NCI-H2196 (cell line): ENCODE data around the gene MEGF6.

Experiments
- DNase-seq: peaks from one replicate; lab custom pipeline; 2025; ENCODE audit not compliant: unreplicated experiment; lab: John Stamatoyannopoulos, UW

The MEGF6 gene

GRCh38 chr1:3610527-3611169 lies 660 bp downstream of the MEGF6 start:
- peak; percentile 14 for DNase-seq

DNA sequence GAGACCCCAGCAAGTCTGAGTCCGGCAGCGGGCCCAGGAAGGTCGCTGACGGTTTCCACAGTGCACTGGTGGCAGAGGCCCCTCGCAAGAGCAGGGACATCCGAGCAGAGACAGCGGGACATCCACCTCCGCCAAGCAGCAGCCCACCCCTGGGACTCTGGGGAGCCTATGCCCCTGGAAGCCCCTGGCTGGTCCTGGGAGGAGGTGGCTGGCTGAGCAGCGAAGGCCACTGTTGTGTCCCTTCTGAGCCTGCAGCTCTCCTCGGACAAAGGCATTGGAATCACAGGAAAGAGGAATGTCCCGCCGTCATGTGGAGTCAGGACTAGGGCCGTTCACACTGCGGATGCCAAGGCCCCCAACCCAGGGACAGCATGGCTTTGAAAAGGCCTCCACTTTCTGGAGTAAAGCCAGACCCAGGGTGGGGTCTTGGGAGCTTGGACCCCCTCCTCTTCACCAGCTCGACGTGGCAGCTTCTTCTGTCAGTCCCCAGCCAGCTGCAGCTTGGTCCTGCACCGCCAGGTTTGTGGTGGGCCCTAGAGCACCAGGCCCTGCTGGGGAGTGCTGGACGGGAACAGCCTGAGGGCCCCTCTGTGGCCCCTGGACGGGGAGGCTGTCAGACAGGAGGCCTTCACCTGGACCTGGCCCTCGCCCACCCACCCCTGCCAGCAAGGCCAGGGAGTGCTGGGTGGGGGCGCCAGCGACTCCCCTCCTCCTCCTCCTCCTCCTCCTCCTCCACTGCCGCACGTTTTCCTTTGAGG lies 1.4 kb downstream of the MEGF6 start:
- no peak for DNase-seq

DNA sequence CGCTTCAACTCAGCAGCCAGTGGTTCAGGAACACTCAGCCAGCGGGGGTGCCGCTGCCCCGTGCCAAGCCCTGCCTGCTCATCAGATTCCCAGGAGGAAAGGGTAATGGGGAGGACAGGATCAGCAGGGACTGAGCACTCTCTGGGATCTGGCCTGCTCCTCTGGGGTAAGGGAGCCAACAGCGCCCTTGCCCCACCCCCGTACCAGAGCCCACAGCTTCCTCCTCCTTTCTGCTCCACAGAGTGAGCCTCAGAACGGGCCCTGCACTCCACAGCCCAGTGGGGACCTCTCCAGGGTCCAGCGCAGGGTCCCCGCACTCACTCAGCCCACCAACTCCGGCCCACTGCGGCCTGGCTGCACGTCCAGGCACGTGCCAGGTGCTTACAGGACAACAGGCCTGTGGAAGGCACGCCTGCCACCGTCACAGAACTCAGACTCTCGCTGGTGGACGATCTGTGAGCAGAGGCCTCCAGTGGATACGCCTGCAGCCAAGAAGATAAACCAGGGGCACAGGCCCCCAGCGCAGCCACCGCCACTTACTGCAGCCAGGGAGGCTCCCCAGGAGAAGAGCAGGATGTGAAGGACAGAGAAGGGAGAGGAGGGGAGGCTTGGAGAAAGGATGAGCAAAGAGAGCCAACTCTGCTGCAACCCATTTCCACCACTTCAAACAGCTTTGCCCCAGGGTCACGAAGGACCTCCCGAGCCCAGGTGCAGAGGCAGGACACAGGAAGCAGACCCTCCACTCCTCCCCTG lies 2.1 kb downstream of the MEGF6 start:
- DNase-seq = no peak

DNA sequence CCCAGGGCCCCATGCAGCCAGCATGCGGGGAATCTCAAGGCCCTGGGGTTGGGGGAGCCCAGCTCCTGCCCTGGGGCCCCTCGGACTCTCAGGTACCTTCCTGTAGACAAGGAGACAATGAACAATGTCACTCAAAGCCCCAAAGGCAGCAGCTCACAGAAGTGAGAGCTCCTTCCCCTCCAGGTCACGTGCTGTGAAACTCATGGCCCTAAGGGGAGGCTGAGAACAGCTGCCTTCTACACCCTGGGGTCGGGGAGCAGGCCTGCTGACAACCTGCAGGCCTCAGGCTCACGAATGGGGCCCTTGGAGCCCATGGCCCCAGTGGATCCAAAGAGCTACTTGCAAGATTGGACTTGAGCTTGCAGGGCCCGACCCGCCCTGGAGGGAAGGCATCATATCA lies 3.2 kb downstream of the MEGF6 start:
- DNase-seq = no peak

GRCh38 chr1:3607703-3608065 lies 3.6 kb downstream of the MEGF6 start:
- DNase-seq = no peak

GRCh38 chr1:3606779-3607702 lies 4.3 kb downstream of the MEGF6 start:
- DNase-seq = no peak

GRCh38 chr1:3604997-3605823 lies 6.1 kb downstream of the MEGF6 start:
- DNase-seq = no peak

DNA sequence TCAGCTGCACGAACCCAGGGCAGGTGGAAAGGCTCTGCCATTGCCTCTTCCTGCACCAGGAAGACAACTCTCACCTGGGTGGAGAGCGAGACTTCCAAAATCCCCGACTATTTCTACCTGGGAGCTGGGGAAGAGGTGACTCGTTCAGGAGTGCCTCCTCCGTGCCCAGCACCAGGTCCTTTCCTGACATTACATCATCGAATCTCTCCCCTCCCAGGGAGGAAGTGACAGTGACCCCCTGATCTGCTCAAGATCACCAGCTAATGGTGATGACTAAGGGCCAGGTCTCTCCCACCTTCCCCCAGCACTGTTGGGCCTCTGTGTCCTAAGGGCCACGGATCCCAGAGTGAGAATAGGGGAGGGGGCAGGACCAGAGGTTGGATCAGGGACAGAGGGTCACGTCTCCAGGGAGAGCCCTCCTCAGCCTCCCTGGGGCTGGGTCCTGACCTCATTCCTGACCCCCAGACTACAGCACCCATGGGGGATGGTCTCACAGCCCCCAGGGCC lies 6.8 kb downstream of the MEGF6 start:
- DNase-seq = no peak

GRCh38 chr1:3603571-3604467 lies 7.5 kb downstream of the MEGF6 start:
- DNase-seq = no peak

DNA sequence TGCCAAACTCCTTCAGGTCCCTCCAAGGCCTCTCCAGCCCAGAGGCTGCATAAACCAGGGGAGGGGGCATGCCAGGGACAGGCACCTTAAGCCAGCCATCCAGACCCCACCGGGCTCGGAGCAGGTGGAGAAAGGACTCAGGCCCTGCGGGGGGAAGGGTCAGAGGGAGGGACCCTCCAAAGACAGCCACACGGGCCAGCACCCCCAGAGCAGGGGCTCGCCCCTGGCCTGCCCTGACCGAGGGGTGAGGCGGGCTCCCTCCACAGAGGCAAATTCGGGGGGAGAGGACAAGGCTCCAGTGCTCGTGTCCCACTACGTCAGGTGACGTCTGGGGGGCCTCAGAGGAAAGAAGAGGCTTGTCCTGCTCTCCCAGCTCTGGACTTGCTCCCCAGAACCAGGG lies 8.2 kb downstream of the MEGF6 start:
- DNase-seq = no peak

- DNase-seq = no peak
Measured at GRCh38 chr1:3602375-3602774, 8.9 kb downstream of the MEGF6 start.

GRCh38 chr1:3601743-3602142 lies 9.6 kb downstream of the MEGF6 start:
- no peak for DNase-seq

DNA sequence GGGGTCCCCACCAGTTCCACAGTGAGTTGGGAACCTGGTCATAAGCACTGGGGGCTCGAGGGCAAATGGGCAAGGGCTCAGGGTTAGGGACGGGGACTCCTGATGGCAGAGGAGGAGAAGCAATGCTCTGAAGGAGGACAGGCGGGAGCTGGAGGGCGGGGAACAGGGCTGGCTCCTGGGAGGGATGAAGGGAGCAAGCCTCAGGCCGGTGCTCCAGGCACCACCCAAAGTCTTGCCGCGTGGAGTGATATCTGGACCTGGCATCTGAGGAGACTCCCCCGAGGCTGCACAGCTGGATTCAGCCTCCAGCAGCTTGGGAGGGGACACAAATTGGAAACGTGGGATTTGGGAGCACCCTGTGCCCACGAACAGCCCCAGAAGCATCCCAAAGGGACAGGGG lies 11.0 kb downstream of the MEGF6 start:
- no peak for DNase-seq

DNA sequence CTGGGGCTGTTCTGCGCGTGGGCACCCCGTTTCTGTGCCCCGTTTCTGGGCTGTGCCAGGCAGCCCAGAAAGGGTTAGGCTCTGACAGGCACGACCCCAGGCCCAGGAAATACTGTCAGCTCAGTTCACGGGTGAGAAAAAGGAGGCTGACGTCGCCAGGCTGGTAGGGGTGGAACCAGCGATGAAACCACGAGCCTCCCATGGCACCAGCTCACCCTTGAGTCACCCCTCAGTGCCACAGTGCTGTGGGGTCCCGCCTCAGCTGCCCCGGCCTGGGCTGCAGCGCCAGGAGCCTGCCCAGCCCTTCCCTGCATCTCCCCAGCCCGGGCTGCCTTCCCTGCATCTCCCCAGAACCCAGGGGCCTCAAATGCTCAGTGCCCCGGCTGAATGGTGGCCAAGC lies 11.5 kb downstream of the MEGF6 start:
- no peak for DNase-seq

DNA sequence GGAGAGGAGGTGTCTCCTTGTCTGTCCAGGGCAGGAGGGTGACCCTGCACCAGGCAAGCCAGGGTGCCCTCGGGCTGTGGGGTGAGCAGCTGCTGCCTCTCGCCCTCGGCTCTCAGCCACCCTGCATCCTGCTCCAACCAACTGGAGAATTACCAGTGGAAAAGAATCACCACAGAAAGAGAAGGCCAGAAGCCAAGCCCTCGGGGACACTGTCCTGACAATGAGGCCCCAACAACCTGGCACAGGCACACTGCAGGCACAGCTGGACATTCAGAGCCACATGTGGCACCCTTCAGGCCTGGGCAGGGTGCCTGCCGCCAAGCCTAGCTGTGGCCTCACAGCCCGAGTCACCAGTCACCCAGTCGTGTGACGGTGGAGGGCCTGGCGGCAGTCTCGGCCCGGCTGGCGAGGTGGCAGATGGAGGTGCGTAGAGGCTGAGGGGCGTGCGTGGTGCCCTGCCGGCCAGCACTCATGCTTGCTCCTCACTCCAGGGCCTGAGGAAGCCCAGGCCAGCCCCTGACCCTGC lies 12.0 kb downstream of the MEGF6 start:
- DNase-seq = no peak

DNA sequence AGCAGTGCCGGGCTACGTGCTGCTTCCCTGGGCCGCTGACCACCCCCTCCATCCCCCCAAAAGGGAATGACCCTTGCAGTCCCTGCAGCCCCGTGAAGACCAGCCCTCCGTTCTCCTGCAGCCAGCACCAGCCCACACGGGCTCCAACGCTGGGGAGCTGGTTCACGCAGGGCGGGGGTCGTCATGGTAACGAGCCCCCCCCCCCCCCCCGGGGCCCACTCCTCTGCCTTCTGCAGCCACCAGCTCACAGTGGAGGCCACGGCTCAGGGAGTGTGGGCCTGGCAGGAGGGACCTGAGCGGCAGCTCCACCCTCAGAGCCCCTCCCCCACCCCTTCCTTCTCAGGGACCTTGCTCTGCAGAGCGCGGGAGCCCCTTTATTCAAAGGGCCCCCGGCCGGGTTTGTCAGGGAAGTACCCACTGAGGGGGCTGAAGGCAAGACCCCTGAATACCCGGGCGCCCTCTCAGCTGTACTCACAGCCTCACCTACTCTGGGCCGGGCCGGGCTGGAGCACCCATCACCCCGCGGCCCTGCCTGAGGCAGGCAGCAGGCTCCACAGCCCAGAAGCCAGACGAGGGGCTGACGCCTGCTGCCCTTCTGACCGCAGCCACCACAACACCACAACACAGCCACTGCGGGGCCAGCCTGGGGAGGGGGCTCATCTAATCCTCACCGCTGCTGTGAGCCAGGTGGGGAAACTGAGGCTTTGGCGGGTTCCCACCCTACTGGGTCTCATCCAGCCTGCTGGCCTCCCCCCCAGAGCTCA lies 12.6 kb downstream of the MEGF6 start:
- DNase-seq = no peak

- no peak for DNase-seq
Measured at GRCh38 chr1:3598051-3598491, 13.2 kb downstream of the MEGF6 start.

DNA sequence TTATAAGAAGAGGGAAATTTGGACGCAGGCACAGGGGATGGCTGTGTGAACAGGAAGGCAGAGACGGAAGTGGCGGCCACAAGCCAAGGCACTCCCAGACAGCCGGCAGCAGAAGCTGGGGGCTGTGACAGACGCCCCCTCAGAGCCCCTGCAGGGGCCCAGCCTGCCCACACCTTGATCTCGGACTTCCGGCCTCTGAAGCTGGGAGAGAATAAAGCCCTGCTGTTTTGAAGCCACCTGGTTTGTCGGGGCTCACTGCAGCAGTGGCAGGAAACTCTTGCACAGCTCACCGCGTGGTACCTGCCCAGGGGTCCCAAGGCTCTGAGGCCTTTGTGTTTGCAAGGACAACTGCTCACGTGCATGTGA lies 13.7 kb downstream of the MEGF6 start:
- no peak for DNase-seq
